Lung (tissue), 12 donors: ENCODE data around the gene POLN. TPM values are rescaled to one million over a fixed set of nuclear protein-coding genes. Genes with fewer than 3 reads are reported as not detected.

ENCODE experiments used
- ATAC-seq: fragments of 200-7000 bp; cut with Tn5 transposase; one replicate; pipeline ENCODE4 v1.9.1; 2020; ENCODE audit warnings: moderate number of reproducible peaks; ENCODE audit not compliant: insufficient read depth, low FRiP score
- DNase-seq, 3 donors: peaks; one replicate each; pipeline ENCODE4 v3.0.0-alpha.2; 2013 to 2017
- H3K27ac ChIP-seq, 2 donors: one replicate each; pipeline ENCODE4 v1.5.1; 2013; ENCODE audit warnings: mild to moderate bottlenecking in 2 of 2, moderate library complexity in 2 of 2, control low read depth in 1 of 2, inconsistent platforms in 1 of 2, low read depth in 1 of 2, low read length in 1 of 2
- H3K27me3 ChIP-seq, 3 donors: one replicate each; pipeline ENCODE4 v1.5.1; 2013; ENCODE audit warnings: low read length in 2 of 3; ENCODE audit not compliant: control insufficient read depth in 3 of 3, insufficient read depth in 3 of 3
- H3K36me3 ChIP-seq, 4 donors: one replicate each; pipeline ENCODE4 v1.5.1; 2013; ENCODE audit warnings: low read length in 4 of 4, mild to moderate bottlenecking in 1 of 4, moderate library complexity in 1 of 4; ENCODE audit not compliant: control insufficient read depth in 4 of 4, insufficient read depth in 4 of 4
- H3K4me1 ChIP-seq, 5 donors: one replicate each; pipeline ENCODE4 v1.5.1; 2013; ENCODE audit warnings: low read length in 5 of 5, mild to moderate bottlenecking in 2 of 5, moderate library complexity in 1 of 5; ENCODE audit not compliant: control insufficient read depth in 5 of 5, insufficient read depth in 5 of 5
- H3K4me3 ChIP-seq: one replicate; pipeline ENCODE4 v1.5.1; 2013; ENCODE audit warnings: mild to moderate bottlenecking, control low read depth, moderate library complexity
- H3K9ac ChIP-seq, 2 donors: one replicate each; pipeline ENCODE4 v1.5.1; 2013; ENCODE audit warnings: low read length in 2 of 2, control low read depth in 1 of 2; ENCODE audit not compliant: insufficient read depth in 1 of 2
- H3K9me3 ChIP-seq, 4 donors: one replicate each; pipeline ENCODE4 v1.5.1; 2013; ENCODE audit warnings: low read length in 3 of 4, mild to moderate bottlenecking in 1 of 4, moderate library complexity in 1 of 4; ENCODE audit not compliant: control insufficient read depth in 4 of 4, insufficient read depth in 3 of 4
- WGBS, 2 donors: extraction: QIAGEN DNeasy Blood & Tissue Kit; methylation state at CpG; one replicate each; pipeline ENCODE4 v1.1.7; 2013; 5-methylcytosine and 5-hydroxymethylcytosine counted together
- polyA plus RNA-seq, 2 donors: library from polyadenylated mRNA; stranded (reverse); fragments of 200-250 nt; gene quantifications; one replicate each; pipeline ENCODE4 v1.2.1, GENCODE V29; 2013
- total RNA-seq, 2 donors: library from RNA; depleted of rRNA in 1 of 2; stranded (reverse); fragments of >200 nt in 1 of 2; gene quantifications; one replicate each; pipeline ENCODE4 v1.2.1, GENCODE V29; 2014 to 2021
- TF ChIP-seq, protein P1 (sequence below): IDR thresholded peaks from 2 replicates; pipeline ENCODE4 v1.5.1; 2012; ENCODE audit warnings: mild to moderate bottlenecking; ENCODE audit errors: control extremely low read depth, extremely low read depth
- donor health status: control.
- donor health status: control.
- donor health status: Bipolar disorder and iron deficiency.
- donor health status: healthy.
- donor health status: DM: yes; HTN: yes; CAD: no.

Gene POLN
- total and polyA plus RNA-seq, 4 donors: 0.68 to 3.7 (median 2.2) TPM

GRCh38 chr4:2105559-2105958, 136.4 kb downstream of the POLN start:
- Histone ChIP-seq H3K9me3 (peaks cover 0 to 18% (median 8%) of the 10 kb centered on the region in 4 donors), H3K4me3 (no peak overlapping the region), H3K9ac (no peak overlapping the region), H3K27ac (no peak overlapping the region), H3K4me1 (no peaks in the 10 kb centered on the region), H3K36me3 (no peaks in the 10 kb centered on the region), H3K27me3 (peaks cover 0 to 2% (median 0%) of the 10 kb centered on the region in 3 donors)
- DNase-seq (no peak), ATAC-seq (no peak)
- WGBS, 2 donors: 92 to 94% methylated on average over 1 of the region's 1 CpG
- TF ChIP-seq, protein P1, sequence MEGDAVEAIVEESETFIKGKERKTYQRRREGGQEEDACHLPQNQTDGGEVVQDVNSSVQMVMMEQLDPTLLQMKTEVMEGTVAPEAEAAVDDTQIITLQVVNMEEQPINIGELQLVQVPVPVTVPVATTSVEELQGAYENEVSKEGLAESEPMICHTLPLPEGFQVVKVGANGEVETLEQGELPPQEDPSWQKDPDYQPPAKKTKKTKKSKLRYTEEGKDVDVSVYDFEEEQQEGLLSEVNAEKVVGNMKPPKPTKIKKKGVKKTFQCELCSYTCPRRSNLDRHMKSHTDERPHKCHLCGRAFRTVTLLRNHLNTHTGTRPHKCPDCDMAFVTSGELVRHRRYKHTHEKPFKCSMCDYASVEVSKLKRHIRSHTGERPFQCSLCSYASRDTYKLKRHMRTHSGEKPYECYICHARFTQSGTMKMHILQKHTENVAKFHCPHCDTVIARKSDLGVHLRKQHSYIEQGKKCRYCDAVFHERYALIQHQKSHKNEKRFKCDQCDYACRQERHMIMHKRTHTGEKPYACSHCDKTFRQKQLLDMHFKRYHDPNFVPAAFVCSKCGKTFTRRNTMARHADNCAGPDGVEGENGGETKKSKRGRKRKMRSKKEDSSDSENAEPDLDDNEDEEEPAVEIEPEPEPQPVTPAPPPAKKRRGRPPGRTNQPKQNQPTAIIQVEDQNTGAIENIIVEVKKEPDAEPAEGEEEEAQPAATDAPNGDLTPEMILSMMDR: no peak

DNA sequence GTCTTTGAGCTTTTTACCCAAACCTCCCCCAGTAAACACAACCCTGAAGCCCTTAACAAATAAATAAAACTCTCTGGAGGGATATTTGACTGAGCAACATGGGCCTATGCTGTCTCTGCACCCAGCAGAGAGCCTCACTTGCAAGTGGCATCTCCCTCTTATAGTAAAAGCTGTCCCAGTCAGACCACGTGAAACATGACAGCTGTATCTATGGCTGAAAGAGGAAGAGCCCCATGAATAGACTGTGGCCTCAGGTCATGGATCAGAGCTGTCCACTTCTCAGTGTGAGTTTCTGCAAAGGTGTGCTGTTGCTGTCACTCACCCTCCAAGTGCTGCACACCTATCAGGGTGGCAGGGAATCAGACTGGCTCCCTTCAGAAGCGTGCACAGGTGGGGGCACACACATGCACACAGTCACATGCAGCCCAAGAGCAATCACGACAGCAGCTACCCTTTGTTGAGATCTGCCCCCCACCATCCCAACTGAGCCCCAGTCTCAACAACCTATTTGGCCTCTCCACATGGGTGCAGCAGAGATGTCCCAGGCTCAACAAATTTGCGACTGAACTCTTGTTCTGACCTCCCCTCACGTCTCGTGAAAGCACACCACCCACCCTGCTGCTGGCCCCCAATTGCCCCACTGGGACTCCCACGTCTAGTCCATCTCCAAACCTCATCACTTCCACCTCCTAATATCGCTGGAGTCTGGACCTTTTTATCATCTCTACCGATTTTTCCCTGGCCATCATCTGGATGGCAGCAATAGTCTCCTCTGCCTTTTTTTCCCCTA, 137.2 kb downstream of the POLN start:
- Histone ChIP-seq H3K27me3 (peaks cover 0 to 2% (median 0%) of the 10 kb centered on the region in 3 donors), H3K27ac (no peak overlapping the region), H3K9ac (no peak overlapping the region), H3K9me3 (peaks cover 0 to 18% (median 8%) of the 10 kb centered on the region in 4 donors), H3K4me1 (no peaks in the 10 kb centered on the region), H3K36me3 (no peaks in the 10 kb centered on the region), H3K4me3 (no peak overlapping the region)
- TF ChIP-seq, protein P1: no peak
- DNase-seq (no peak), ATAC-seq (no peak)
- 81 to 86% methylated on average over 9 of the region's 9 CpGs for WGBS, 2 donors

DNA sequence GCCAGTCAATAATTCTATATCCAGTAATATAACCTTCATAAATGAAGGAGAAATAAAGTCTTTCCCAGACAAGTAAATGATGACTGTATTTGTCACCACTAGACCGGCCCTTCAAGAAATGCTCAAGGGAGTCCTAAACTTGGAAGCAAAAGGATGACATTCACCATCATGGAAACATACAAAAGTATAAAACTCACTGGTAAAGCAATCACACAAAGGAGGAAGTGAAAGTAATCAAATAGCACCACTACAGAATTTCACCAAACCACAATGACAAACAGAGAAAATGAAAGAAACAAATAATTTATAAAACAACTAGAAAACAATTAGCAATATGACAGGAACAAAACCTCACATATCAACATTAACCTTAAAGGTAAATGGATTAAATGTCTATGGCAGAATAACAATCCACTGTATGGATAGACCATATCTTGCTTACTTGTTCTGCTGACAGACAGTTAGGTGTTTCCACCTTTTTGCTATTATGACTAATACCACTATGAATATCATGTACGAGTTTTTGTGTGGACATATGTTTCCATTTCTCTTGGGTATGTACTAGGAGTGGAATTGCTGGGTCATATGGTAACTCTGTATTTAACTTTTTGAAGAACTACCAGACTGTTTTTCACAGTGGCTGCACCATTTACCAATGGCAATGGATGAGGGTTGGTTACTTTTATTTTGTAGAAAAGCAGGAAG, 137.9 kb downstream of the POLN start:
- 84 to 92% methylated on average over 2 of the region's 2 CpGs for WGBS, 2 donors
- DNase-seq: no peak
- no peak for ATAC-seq

More for the DNA sequence above, 137.9 kb downstream of the POLN start:
- TF ChIP-seq, protein P1: no peak
- H3K27me3 ChIP-seq: peaks cover 0 to 4% (median 0%) of the 10 kb centered on the region in 3 donors
- H3K27ac ChIP-seq: no peak overlapping the region
- H3K9ac ChIP-seq: no peak overlapping the region
- no peaks in the 10 kb centered on the region for H3K36me3 ChIP-seq
- H3K9me3 ChIP-seq: peaks cover 0 to 18% (median 8%) of the 10 kb centered on the region in 4 donors
- no peak overlapping the region for H3K4me3 ChIP-seq
- no peaks in the 10 kb centered on the region for H3K4me1 ChIP-seq
